ENCODE data around the gene COL1A2.

The COL1A2 gene

GRCh38 chr7:94412762-94413322 lies 18.1 kb downstream of the COL1A2 start:
- no peak for DNase-seq

DNA sequence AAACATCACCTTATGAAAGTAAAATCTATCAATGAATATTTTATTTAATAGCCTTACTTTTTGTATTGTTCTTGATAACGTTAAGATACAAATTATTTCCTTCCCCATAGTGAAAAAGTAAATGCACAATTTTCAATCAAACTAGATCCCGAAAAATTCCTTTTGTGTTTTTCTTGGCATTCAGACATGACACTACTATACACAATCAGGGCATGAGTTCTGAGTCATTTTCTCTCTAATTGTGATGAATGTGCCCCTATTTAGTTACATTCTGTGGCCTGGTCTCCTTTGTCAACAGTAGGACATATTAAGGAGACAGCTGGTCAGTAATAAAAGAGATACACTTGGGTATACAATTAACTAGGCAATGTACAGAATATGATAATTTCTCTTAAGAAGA lies 19.8 kb downstream of the COL1A2 start:
- DNase-seq = no peak

DNA sequence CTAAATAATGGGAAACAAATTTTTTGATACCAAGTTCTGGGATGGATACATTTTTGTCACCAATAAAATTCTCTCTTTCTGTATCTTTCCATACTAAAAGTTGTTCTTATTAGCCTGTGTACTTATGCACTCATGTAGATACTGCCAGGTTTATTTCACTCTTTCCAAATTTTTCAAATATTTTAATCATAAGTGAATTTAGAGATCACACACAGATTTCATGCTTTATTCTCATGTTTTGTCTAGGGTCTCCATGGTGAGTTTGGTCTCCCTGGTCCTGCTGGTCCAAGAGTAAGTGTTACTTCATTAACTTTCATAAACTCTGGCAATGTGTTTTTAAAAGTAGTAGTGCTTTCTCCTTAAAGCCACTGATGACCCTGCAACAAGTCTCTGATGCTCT lies 20.3 kb downstream of the COL1A2 start:
- no peak for DNase-seq

GRCh38 chr7:94417306-94417705 lies 22.6 kb downstream of the COL1A2 start:
- DNase-seq = no peak

DNA sequence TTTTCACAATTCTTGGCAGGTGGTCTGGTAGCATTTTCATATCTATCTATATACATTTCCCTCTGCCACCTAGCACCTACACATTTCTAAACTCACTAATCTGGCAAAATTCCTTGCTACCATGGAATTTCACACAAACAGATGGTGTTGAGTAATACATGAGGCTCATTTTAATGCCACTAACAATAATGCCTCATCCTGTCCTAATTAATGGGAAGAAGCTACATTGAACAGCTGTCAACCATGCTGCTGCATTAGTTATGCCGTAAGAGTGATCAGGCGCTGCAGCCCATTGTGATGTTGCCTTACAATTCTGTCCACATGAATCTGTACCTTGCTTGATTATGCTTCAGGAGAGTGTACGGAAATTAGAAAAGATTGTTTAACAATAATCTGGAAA lies 23.2 kb downstream of the COL1A2 start:
- DNase-seq = no peak

- no peak for DNase-seq
Measured at GRCh38 chr7:94418851-94419250, 24.2 kb downstream of the COL1A2 start.

- DNase-seq = no peak
Measured at GRCh38 chr7:94420328-94420727, 25.6 kb downstream of the COL1A2 start.

DNA sequence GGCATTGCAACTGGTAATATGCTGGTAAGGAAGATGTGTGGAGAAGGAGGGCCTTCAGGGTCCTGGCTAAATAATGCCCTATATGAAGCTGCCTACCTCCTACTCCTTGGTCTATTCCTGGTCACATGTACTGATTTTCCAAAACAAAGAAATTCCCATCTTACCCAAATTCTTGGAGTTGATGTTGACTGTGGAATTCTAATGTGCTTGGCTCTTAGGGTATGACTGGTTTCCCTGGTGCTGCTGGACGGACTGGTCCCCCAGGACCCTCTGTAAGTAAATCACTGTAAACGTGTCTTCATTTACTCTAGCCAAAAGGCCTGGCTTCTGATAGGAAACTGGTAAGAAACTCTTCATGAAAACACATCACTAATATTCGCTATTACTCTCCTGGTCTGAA lies 27.0 kb downstream of the COL1A2 start:
- no peak for DNase-seq

DNA sequence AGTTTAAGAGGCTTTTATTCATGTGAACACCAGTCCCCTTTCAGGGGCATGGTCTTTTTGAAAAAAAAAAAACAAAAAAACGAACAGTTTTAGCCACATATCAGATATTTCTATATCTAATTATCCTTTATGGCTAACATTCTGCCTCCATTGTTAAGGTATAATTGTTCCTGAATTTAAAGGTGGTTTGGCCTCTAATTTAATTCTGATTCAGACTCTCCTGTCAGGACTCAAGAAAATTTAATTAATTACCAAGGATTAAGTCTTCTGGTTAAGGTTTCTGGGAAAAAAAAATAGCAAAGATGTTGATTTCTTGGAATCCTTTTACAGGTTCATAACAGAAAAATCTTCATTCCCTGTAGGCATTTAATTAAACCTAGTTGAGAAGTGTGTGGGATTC lies 27.4 kb downstream of the COL1A2 start:
- DNase-seq = no peak

DNA sequence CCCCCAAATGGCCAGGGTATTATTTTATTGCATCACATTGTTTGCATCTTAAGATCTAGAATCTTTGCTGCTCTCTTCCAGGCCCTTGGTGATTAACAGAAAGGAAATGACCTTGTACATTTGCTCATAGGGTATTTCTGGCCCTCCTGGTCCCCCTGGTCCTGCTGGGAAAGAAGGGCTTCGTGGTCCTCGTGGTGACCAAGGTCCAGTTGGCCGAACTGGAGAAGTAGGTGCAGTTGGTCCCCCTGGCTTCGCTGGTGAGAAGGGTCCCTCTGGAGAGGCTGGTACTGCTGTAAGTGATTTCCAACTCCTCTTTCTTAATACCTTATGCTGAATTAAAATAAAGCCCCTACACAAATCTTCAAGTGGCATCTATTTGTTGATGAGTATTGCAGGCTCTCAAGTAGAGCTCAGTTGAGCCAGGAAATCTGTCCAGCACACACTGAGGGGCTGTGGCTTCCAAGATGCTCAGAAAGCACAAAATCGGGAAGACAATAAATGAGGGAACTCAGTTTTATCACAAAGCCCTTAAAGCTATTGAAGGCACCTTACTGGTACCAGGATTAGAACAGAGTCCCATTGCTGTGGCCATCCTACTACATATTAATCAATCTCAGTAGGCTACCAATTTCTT lies 28.2 kb downstream of the COL1A2 start:
- DNase-seq = no peak

- DNase-seq = no peak
Measured at GRCh38 chr7:94423863-94424735, 29.4 kb downstream of the COL1A2 start.

DNA sequence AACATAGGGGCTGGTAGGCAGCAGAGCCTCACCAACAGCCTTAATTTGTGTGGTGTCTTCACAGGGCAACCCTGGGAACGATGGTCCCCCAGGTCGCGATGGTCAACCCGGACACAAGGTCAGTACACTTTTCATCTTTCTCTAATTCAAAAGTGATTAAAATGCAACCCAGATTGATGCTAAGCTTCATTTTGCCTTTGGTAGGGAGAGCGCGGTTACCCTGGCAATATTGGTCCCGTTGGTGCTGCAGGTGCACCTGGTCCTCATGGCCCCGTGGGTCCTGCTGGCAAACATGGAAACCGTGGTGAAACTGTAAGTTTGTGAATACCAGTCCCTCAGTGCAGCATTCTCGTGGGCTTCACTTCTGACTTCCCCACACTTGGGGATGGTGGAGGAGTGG lies 30.9 kb downstream of the COL1A2 start:
- no peak for DNase-seq

DNA sequence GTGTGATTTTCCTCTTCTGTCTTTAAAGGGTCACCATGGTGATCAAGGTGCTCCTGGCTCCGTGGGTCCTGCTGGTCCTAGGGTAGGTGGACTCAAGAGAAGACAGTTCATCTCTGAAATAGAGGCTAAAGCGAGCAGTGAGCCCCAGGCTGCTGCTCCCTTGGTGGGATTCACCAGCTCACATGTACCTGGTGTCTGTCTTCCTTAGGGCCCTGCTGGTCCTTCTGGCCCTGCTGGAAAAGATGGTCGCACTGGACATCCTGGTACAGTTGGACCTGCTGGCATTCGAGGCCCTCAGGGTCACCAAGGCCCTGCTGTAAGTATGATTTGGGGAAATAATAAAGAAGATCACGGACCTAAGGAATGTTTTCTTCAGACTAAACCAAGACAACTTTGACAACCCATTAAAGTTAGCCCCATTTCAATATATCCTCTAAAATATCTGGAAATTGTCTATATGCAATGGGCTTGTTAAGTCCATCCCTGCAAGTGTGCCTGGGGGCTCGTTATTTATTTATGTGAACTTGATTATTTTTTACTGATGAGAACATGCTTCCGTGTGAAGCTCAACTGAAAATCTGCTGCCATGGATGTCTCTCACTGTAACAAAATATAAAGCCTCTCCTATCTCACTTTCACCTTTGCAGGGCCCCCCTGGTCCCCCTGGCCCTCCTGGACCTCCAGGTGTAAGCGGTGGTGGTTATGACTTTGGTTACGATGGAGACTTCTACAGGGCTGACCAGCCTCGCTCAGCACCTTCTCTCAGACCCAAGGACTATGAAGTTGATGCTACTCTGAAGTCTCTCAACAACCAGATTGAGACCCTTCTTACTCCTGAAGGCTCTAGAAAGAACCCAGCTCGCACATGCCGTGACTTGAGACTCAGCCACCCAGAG lies 32.5 kb downstream of the COL1A2 start:
- DNase-seq = no peak

DNA sequence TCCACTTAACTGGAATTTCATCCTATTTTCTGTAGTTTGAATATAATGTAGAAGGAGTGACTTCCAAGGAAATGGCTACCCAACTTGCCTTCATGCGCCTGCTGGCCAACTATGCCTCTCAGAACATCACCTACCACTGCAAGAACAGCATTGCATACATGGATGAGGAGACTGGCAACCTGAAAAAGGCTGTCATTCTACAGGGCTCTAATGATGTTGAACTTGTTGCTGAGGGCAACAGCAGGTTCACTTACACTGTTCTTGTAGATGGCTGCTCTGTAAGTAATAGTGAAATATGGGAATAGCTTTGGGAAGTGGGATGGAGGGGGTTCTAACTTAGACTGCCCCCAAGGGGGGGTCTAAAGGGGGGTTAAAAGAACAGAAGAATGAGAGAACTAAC lies 34.5 kb downstream of the COL1A2 start:
- no peak for DNase-seq

- DNase-seq = no peak
Measured at GRCh38 chr7:94431176-94431575, 36.5 kb downstream of the COL1A2 start.

DNA sequence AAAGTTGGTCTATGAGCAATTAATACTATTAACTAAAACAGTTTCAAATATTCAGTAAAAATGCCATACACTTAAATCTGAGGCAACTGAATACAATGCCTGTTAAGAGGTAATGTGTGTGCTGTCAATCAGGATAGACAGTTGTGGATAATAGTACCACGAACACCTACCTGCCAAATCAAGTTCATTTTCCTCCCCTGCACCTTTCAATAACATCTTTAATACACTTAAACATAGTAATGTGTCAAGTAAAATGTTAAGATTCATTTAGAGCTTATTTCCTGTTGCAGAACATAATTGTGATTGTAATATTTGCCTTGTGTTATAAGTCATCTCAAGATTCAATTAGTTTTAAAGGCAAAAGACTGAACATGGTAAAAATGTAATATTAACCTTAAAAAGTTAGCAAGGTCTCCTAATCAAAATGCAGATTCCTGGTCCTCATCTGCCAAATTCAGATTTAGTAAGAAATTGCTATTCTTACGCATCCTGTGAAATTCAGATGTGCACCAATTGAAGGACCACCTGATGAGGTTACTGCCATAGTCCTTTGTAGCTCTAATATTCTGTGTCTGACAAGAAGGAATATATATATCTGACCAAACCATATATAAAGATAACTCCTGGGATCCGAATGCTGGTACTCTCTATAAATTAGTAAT lies 37.1 kb downstream of the COL1A2 start:
- no peak for DNase-seq

- DNase-seq = no peak
Measured at GRCh38 chr7:94432281-94432670, 37.6 kb downstream of the COL1A2 start.

DNA sequence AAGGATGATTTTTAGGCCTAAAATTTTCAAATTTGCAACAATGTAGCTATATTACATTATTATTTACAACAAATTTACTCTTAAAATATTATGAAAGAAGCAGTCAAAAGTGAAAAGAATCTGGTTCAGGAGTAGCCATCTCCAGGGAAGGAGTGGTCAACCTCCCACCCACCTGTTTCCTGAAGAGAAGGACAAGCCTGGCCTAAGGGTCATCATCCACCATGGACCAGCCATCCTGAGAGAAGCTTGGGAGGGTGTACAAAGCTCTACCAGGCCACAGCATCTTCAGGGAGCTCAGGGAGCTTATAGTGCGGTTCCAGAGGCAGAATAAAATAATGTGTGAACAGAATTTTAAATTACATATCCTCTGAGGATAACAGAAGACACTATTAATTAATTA lies 38.1 kb downstream of the COL1A2 start:
- DNase-seq = no peak

GRCh38 chr7:94433224-94433623 lies 38.5 kb downstream of the COL1A2 start:
- DNase-seq = no peak

GRCh38 chr7:94434042-94434441 lies 39.3 kb downstream of the COL1A2 start:
- DNase-seq = no peak

GRCh38 chr7:94436018-94436604 lies 41.4 kb downstream of the COL1A2 start:
- peak; percentile 69 to 78 for DNase-seq

DNA sequence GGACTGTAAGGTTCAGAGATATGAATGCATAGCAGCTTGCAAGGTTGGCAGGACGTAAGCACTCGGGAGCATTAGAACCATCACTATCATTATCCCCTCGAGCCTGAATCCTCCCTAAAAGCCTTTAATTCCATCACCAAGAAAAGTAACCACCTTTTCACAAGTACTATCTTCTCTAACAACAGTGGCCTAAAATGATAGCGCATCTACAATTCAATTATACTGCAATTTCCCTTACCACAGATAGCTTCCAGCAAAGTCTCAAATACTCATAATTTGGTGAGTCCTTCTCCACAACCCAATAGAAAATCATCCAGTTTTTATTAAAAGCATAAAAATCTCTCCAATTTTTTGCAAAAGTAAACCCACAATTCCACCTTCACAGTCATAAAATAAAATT lies 42.0 kb downstream of the COL1A2 start:
- no peak for DNase-seq
